OCI-M2 (cell line): ENCODE data around the gene RAB40C.
A peak's percentile ranks its signal among the peaks of the same experiment; 100 is the strongest.

Experiments used
- DNase-seq: peaks from one replicate; lab custom pipeline; 2025; ENCODE audit not compliant: unreplicated experiment; lab: John Stamatoyannopoulos, UW

RAB40C gene

DNA sequence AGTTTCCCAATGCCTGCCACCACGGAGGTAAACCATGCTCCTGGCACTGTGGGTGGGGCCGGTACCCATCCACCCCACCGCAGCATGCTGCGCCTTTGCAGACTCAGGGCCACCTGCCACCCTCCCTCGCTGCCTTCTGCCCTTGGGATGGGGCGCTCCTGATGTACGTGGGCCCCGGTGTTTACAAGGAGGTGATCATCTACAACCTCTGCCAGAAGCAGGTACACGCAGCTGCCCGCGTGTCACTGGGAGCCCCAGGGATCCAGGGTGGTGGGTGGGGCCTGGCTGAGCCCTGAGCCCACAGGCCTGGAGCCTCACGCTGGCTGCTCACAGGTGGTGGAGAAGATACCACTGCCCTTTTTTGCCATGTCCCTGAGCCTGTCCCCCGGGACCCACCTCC is 76.7 kb downstream of the RAB40C start:
- no peak for DNase-seq

- no peak for DNase-seq
Measured at GRCh38 chr16:667113-667779, 77.4 kb downstream of the RAB40C start.

GRCh38 chr16:667780-668518 is 78.1 kb downstream of the RAB40C start, which contains the start of gene RHOT2:
TSS of gene RHOT2 (plus strand) at chr16:668132. CDS start at chr16:668200, 68 bp downstream.
- DNase-seq: peak; percentile 27

GRCh38 chr16:668519-669171 is 78.8 kb downstream of the RAB40C start:
- DNase-seq: no peak

- no peak for DNase-seq
Measured at GRCh38 chr16:669666-670065, 79.8 kb downstream of the RAB40C start.

DNA sequence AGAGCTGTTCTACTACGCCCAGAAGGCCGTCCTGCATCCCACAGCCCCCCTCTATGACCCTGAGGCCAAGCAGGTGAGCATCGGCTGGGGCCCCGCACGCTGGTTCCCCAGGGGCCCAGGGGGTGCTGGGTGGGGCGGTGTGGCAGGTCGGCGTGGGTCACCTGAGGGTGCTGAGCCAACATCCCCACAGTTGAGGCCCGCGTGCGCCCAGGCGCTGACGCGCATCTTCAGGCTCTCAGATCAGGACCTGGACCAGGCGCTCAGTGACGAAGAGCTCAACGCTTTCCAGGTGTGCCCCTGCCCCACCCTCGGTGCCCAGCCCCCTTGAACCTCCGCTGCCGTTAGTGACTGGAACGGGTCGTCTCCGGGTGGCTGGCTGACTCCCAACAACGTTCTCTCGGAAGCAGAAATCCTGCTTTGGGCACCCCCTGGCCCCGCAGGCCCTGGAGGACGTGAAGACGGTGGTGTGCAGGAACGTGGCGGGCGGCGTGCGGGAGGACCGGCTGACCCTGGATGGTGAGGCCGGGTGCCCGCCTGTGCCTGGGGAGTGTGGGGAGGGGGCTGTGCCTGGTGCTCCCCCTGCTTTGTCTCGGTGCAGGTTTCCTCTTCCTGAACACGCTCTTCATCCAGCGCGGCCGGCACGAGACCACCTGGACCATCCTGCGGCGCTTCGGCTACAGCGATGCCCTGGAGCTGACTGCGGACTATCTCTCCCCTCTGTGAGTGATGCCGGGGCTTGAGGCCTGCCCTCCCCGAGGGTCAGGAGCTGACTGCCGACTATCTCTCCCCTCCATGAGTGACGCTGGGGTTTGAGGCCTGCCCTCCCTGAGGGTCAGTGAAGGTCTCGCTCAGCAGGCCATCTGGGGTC is 80.9 kb downstream of the RAB40C start:
- no peak for DNase-seq

- no peak for DNase-seq
Measured at GRCh38 chr16:671353-672131, 81.7 kb downstream of the RAB40C start.

DNA sequence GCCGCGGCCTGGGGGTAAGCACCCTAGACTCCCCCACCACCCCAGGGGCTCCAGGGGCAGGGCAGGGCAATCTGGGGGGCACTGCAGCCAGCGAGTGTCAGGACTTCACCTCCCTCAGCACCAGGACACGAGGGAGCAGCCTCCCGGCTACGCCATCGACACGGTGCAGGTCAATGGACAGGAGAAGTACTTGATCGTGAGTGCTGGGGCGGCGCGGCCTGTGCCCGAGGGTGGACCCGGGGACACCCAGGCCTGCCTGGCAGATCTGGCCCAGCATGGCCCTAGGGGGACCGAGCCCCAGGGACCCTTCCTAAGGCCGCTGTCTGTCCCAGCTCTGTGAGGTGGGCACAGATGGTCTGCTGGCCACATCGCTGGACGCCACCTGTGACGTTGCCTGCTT is 82.5 kb downstream of the RAB40C start:
- DNase-seq: no peak

- no peak for DNase-seq
Measured at GRCh38 chr16:672851-673250, 83.0 kb downstream of the RAB40C start.

GRCh38 chr16:673399-673991 is 83.6 kb downstream of the RAB40C start:
- DNase-seq: no peak

DNA sequence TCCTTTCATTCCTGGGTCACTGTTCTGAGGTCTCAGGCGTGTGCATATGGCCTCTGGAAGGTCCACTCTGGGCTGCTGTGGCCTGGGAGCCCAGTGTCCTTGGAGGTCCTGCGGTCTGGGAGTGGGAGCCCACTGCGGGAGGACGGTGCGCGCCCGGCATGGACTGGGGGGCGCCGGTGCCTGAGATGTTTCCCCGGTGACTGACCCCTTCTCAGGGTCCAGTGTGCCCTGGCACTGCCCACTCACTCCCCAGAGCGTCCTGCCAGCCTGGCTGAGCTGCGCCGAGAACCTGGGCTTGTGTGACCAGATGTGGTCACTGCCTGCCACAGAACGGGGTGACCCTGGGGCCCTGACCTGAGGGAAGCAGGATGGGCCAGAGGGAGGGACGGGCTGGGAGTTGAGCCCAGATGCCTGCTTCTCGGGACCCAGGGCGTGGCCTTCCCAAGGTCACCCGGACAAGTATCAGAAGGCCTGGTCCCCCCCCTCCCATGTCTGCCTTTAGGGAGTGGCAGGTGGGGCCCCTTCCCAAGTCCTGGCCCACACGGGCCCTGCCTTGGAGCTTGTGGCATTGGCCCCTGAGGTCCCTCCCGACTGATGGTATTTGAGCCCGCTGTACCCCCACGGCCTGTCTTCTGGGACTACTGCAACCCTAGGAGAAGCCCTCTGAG is 84.5 kb downstream of the RAB40C start:
- DNase-seq: no peak

DNA sequence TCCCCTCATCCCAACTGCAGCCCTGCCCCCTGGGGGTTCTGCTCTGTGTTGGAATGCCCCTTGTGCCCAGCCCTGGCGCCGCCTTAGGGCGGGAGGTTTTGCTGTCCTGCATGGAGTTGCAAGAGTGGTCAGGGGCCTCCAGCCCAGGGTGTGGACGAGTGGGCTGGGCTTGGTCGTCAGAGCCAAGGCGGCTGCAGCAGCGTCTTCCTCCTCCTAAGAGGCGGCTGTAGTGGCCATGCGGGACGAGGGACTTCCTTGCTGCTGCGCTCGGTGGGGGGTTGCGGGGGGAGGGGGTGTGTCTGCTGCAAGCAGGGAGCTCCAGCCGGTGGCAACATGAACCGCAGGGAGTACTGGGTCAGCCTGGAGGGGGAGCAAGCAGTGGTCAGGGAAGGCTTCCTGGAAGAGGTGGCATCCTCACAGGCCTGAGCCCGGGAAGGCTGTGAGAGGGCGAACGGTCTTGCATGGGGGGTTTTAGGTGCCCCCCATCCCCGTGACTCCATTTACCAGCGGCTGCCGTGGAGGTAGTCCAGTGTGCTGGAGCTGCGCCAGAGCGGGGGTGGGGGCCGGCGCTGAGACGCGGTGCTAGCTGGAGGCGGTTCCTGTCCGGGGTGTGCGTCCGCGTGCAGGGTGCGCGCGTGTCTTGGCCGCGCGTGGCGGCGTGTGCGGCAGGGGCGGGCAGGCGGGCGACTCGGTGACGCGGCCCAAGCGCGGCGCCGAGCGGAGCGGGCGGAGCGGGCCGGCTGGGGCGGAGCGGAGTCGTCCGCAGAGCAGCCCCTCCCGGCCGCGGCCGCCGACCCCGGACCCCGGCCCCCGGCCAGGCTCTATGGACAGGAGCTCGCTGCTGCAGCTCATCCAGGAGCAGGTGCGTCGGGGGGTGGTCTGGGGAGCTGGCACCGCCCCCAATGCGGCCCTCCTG is 85.4 kb downstream of the RAB40C start, which contains the start of gene RHBDL1:
RHBDL1 (plus strand) TSS at position 704 of the 916 bp plus-strand sequence; CDS start at position 824, 120 bp downstream.
- no peak for DNase-seq

DNA sequence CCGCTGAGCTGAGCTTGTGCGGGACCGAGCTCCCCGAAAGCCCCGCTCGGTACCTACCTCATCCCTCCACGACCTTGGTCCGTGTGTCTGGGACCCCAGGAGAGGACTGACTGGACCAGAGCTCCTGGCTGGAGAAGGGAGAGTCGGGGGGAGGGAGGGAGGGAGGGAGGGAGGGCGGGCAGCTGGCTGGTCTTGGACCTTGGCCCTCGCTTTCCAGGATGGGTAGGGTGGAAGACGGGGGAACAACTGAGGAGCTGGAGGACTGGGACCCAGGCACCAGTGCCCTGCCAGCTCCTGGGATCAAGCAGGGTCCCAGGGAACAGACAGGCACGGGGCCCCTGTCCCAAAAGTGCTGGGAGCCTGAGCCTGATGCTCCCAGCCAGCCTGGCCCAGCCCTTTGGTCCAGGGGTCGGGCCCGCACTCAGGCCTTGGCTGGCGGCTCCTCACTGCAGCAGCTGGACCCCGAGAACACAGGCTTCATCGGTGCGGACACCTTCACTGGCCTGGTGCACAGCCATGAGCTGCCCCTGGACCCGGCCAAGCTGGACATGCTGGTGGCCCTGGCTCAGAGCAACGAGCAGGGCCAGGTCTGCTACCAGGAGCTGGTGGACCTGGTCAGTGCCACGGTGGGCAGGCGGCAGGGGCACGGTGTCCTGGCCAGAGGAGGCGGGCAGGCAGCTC is 86.2 kb downstream of the RAB40C start:
- no peak for DNase-seq

GRCh38 chr16:676565-676902 is 86.7 kb downstream of the RAB40C start:
- no peak for DNase-seq

- DNase-seq: no peak
Measured at GRCh38 chr16:676913-677312, 87.0 kb downstream of the RAB40C start.

- DNase-seq: no peak
Measured at GRCh38 chr16:677316-678190, 87.7 kb downstream of the RAB40C start.
